HG02981 (cell line): ENCODE results near the gene TMBIM6.
"Not testable (repeated sequence)": the region's sequence is repeated elsewhere in the genome, so short reads cannot be mapped to it uniquely, and the experiment has no call there.

ENCODE experiments used
- ATAC-seq: cut with Tn5 transposase; IDR thresholded peaks from one replicate; pipeline ENCODE4 v1.9.1; 2021; ENCODE audit warnings: mild to moderate bottlenecking, moderate library complexity; ENCODE audit not compliant: unreplicated experiment

TMBIM6 gene

DNA sequence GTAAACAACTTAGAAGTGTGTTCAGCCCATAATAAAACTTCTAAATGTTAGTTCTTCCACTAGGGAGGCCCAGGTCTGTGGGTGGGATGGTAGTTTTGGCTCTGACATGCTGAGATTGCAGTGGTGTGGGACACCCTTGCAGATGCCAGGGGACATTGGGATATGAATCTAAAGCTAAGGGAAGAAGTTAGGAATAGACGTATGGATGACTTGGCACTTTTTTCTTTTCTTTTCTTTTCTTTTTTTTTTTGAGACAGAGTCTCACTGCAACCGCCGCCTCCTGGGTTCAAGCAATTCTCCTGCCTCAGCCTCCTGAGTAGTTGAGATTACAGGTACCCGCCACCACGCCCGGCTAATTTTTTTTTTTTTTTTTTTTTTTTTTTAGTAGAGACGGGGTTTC lies 31.7 kb downstream of the TMBIM6 start:
- not testable (repeated sequence) for ATAC-seq

DNA sequence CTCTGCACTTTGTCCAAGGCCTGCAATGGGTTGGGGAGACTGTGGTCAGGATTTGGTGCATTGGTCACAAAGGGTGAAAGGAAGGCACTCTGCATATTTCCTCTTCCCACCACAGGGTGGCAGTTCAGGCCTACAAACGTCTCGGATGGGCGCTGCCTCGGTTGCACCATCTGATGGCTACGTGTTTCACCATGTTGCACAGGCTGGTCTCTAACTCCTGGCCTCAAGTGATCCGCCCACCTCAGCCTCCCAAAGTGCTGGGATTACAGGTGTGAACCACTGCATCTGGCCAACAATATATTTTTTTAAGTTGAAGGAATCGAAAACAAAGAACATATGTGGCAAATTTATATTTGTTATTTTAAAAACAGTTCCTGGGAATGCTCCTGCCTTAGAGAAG lies 35.1 kb downstream of the TMBIM6 start:
- peak; percentile 50 for ATAC-seq

GRCh38 chr12:49776858-49777257 lies 35.5 kb downstream of the TMBIM6 start:
- ATAC-seq: no peak

GRCh38 chr12:49777341-49777740 lies 36.0 kb downstream of the TMBIM6 start:
- ATAC-seq: no peak

- ATAC-seq: no peak
These were observed 36.7 kb downstream of the TMBIM6 start for GRCh38 chr12:49777800-49778748.

- no peak for ATAC-seq
These were observed 38.2 kb downstream of the TMBIM6 start for GRCh38 chr12:49779581-49779980.

DNA sequence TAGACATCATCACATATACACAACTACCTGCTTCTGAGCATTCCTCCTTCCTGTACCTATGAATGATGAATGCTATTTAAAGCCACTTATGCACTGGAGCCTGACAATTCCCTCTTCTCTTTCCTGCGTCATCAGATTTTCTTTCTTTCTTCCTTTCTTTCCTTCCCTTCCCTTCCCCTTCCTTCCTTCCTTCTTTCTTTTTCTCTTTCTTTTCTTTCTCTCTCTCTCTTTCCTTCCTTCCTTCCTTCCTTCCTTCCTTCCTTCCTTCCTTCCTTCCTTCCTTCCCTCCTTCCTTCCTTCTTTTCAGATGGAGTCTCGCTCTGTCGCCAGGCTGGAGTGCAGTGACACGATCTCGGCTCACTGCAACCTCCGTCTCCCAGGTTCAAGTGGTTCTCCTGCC lies 39.6 kb downstream of the TMBIM6 start:
- not testable (repeated sequence) for ATAC-seq

GRCh38 chr12:49783917-49784676 lies 42.7 kb downstream of the TMBIM6 start:
- no peak for ATAC-seq

- no peak for ATAC-seq
These were observed 43.5 kb downstream of the TMBIM6 start for GRCh38 chr12:49784756-49785409.

GRCh38 chr12:49787672-49788071 lies 46.3 kb downstream of the TMBIM6 start:
- ATAC-seq: no peak

GRCh38 chr12:49789992-49790391 lies 48.6 kb downstream of the TMBIM6 start:
- no peak for ATAC-seq

DNA sequence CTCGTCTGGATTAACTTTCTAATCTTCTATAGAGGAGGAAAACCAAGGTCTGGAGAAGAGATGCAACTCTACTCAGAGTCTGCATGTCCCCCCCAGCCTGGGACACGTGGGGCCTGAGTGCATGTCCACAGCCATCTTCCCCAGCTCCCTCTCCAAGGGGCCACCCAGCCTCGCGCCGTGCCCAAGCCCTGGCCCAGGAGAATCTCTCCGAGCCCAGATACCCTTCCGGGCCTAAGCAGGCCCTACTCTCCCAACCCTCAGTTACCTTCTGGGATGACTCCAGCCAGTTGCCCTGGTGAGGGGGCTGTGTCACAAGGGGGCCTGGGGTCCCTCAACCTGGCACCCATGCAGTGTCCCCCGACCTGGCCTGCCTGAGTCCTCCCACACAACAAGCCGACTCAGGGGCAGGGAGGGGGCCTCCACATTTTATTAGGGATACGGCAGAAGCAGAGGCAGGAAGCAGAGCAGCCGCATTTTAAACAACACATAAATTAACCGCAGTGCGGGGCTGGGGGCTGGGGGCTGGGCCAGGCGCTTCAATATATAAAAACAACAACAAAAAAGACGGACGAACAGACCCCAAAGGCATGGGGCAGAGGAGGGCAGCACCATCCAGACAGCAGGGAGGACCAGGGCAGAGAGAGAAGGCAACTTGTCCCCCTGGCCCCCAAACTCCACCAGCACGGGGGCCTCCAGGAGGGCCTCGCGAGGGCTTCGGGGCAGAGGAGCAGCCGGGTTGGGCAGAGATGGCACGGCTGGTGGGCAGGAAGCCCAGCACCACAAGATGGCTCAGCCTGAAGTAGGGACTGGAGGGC lies 49.6 kb downstream of the TMBIM6 start:
- ATAC-seq: no peak

DNA sequence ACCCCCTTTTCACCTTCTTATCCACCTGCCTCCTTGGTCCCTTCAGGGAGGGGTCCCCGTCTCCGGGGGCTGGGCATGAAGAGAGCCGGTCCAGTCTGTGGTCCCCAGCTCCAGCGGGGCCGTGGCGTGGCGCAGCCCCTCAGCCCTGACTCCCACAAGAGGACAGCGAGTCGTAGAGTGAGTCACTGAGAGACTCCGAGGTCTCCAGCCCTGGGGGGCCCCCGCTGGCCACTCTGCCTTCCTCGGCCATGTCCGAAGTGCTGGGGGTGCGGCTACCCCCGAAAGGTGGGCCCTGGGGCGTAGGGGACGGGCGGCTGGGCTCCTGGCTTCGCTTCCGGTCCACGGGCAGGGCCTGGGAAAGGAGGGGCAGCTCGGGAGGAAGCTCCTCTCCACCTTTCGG lies 50.3 kb downstream of the TMBIM6 start:
- ATAC-seq: no peak

- ATAC-seq: no peak
These were observed 51.0 kb downstream of the TMBIM6 start for GRCh38 chr12:49792181-49792970.

- ATAC-seq: no peak
These were observed 51.7 kb downstream of the TMBIM6 start for GRCh38 chr12:49792976-49793580.

DNA sequence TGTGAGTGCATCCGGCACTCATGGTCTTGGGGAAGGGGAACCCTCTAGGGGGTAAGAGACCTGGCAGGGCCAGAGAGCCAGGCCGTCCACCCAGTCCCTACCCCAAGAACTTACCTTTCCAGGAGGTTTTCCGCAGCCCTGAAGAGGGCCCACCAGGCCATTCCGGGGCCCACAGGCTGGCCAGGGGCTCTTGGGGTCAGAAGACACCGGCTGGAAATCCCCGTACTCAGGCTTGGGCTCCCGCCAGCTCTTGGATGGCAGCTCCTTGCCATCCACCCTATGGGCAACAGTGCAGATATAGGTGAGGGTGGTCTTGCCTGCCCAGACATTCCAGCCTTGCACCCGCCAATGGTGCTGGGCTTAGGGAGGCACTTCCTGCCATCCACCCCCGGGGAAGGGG lies 52.3 kb downstream of the TMBIM6 start:
- no peak for ATAC-seq

DNA sequence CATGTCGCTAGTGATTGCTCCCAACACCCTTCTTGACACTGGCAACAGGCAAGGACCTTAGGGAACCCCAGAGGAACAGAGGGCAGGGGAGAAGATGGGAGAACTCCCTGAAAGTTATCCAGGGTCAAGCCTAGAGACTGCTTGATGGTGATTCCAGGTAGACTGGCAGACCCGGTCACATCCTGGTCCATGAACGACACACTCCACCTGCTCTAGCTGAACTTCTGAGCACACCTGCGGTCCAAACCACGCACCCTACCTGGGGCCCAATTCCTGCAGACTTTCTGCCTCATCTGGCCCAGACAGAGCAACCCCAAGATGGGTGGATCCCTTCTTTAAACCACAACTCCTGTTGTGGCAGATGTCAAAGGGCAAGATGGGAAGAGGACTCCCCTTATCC lies 52.7 kb downstream of the TMBIM6 start:
- no peak for ATAC-seq

DNA sequence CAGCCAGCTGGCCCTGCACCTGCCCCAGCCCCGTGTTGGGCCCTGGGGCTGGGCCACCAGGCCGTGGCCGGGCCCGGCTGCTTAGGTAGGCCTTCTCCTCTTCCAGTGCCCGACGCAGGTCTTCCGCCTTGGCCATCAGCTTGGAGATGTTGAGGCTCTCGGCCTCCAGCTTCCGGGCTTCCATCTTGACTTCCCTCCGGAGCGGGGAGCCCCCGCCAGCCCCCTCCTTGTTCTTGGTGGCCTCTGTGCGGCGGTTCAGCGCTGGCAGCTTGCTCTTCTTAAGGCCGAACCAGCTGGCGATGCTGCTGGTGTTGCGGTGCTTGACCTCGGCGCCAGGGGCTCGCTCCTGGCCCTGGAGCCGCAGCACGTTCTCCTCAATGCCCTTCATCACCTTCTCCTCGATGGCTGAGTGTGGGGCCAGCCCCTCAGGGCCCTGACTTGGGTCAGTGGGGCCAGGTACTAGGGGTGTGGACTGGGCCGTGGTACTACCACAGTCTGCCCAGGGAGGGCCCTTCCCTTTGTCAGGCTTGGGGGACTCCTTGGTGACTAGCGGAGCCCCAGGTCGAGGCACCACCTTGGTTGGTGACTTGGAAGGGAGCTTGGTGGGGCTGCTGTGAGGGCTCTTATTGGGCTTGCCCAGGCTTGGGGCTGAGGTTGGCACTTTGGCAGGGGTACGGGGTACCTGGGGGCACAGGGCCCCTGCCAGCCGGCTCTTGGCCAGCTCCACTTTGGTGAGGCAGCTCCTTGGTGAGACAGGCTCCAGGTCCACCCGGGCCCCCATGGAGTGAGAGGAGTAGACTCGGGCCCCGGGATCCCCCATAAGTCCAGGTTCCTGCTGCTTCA lies 53.7 kb downstream of the TMBIM6 start:
- ATAC-seq: no peak
